Pons (tissue), 1 donor: ENCODE results near the gene VDR.

Source experiments
- DNase-seq: peaks from one replicate; pipeline ENCODE4 v3.0.0-alpha.2; 2016; ENCODE audit warnings: low spot score

The VDR gene

GRCh38 chr12:47793015-47793681 is 111.6 kb downstream of the VDR start:
- no peak for DNase-seq

- no peak for DNase-seq
Measured at GRCh38 chr12:47791874-47792273, 112.9 kb downstream of the VDR start.
